NK-92 (cell line): ENCODE measurements around the gene USP37.

Experiments used
- DNase-seq: peaks from one replicate; lab custom pipeline; 2025; ENCODE audit not compliant: unreplicated experiment; lab: John Stamatoyannopoulos, UW

Gene USP37

GRCh38 chr2:218404351-218405085 lies 163.6 kb downstream of the USP37 start:
- no peak for DNase-seq

DNA sequence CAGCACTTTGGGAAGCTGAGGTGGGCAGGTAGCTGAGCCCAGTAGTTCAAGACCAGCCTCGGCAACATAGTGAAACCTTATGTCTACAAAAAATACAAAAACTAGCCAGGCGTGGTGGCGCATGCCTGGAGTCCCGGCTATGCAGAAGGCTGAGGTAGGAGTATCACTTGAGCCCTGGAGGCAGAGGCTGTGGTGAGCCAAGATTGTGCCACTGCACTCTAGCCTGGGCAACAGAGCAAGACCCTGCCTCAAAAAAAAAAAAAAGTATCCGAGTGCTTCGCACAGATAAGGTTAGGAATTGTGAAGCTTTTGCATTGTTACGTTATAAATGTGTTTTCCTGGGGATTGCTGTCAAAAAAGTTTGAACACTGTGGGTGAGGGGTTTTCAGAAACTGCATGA lies 164.3 kb downstream of the USP37 start:
- DNase-seq: no peak

DNA sequence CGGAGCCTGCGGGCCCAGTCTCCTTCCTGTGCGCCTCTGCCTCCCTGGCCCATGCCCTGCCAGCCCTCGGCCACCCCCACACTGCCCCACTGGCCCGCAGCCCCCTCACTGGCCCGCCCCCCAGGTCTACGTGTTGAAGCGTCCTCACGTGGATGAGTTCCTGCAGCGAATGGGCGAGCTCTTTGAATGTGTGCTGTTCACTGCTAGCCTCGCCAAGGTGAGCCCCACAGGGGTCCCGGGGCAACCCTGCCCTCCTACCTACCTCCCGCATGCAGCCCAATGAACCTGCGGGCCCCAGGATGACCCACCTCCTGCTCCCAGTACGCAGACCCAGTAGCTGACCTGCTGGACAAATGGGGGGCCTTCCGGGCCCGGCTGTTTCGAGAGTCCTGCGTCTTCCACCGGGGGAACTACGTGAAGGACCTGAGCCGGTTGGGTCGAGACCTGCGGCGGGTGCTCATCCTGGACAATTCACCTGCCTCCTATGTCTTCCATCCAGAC lies 165.2 kb downstream of the USP37 start:
- no peak for DNase-seq

DNA sequence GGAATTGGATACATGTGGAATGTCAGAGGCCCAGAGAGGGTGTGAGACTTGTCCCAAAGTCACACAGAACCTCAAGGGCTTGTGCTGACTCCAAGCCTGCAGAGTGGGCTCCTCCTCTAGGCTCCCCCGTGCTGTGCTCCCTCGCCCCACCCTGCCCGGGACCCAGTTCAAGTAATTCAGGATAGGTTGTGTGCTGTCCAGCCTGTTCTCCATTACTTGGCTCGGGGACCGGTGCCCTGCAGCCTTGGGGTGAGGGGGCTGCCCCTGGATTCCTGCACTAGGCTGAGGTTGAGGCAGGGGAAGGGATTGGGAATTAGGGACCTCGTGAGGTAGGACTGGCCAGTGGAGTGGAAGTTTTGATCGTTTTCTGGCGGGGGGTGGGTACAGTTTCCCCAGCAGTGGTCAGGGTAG lies 165.7 kb downstream of the USP37 start:
- DNase-seq: no peak

DNA sequence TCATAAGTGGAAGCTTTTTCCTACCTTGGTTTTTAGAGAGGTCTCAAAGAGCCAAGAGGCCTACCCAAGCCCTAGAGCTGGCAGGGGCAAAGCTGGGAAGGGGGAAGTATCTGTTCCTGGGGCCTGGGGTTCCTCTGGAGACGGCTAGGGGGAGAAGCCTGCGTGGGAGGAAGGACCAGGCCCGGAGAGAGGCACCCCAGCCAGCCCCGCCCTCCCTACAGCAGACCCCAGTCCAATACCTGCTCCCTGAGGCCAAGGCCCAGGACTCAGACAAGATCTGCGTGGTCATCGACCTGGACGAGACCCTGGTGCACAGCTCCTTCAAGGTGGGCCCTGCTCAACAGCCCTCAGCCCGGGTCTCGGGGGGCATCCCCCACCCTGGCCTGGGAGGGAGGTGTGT lies 166.3 kb downstream of the USP37 start:
- no peak for DNase-seq

- no peak for DNase-seq
Observed at GRCh38 chr2:218400930-218401881, 166.9 kb downstream of the USP37 start.
